WTC11 (cell line): Measurements from ENCODE around the gene GABPB1. TPM values are rescaled to one million over a fixed set of nuclear protein-coding genes. Genes with fewer than 3 reads are reported as not detected.

Experiments used
- ATAC-seq: fragments of 200-7000 bp; cut with Tn5 transposase; 2 replicates; pipeline ENCODE4 v1.10.0; 2021; ENCODE audit warnings: mild to moderate bottlenecking, moderate library complexity
- CTCF ChIA-PET: fragments of 300-600 bp; sonication (Branson Sonifier 250); formaldehyde crosslinking; loops from one replicate; lab custom pipeline; 2021; ENCODE audit warnings: antibody characterized with exemption; lab: Charles Lee
- POLR2A ChIA-PET: fragments of 350-600 bp; sonication (Branson Sonifier 250); formaldehyde crosslinking; loops from one replicate; lab custom pipeline; 2021; ENCODE audit warnings: antibody characterized with exemption; lab: Charles Lee
- DNase-seq: peaks from one replicate; pipeline ENCODE4 v3.0.0; 2021; ENCODE audit warnings: low spot score
- H3K27ac Mint-ChIP-seq: 2 replicates; pipeline ENCODE4 v1.8.0; 2021; ENCODE audit warnings: mixed read lengths
- H3K27me3 Mint-ChIP-seq: 2 replicates; pipeline ENCODE4 v1.8.0; 2021; ENCODE audit warnings: low read depth, mild to moderate bottlenecking, moderate library complexity, mixed read lengths
- H3K36me3 Mint-ChIP-seq: 2 replicates; pipeline ENCODE4 v1.8.0; 2021; ENCODE audit warnings: mixed read lengths
- H3K4me1 Mint-ChIP-seq: 2 replicates; pipeline ENCODE4 v1.8.0; 2022; ENCODE audit warnings: mixed read lengths
- H3K4me3 Mint-ChIP-seq: 2 replicates; pipeline ENCODE4 v1.8.0; 2021; ENCODE audit warnings: mild to moderate bottlenecking, moderate library complexity, mixed read lengths
- H3K9me3 Mint-ChIP-seq: 2 replicates; pipeline ENCODE4 v1.8.0; 2021; ENCODE audit warnings: mixed read lengths
- ATF1 ChIP-seq: sonication (generic); formaldehyde crosslinking; IDR thresholded peaks from 2 replicates; pipeline ENCODE4 v1.8.1; 2023; ENCODE audit warnings: mild to moderate bottlenecking, moderate library complexity, missing genetic modification reagents
- EMX1 ChIP-seq: fragments of 250-450 bp; sonication (Bioruptor Pico); IDR thresholded peaks from 2 replicates; pipeline ENCODE4 v1.8.0; 2021; ENCODE audit warnings: mild to moderate bottlenecking
- MYBL2 ChIP-seq: sonication (generic); formaldehyde crosslinking; IDR thresholded peaks from 2 replicates; pipeline ENCODE4 v1.8.1; 2023; ENCODE audit warnings: mild to moderate bottlenecking, moderate library complexity, missing genetic modification reagents
- NR1H2 ChIP-seq: sonication (generic); formaldehyde crosslinking; IDR thresholded peaks from 2 replicates; pipeline ENCODE4 v1.9.0; 2021; ENCODE audit warnings: mild to moderate bottlenecking, moderate library complexity, missing genetic modification reagents
- RELA ChIP-seq: sonication (generic); formaldehyde crosslinking; IDR thresholded peaks from 2 replicates; pipeline ENCODE4 v1.8.1; 2022; ENCODE audit warnings: missing genetic modification reagents, mild to moderate bottlenecking, borderline replicate concordance
- RORB ChIP-seq: fragments of 250-450 bp; sonication (Bioruptor Pico); IDR thresholded peaks from 2 replicates; pipeline ENCODE4 v1.9.0; 2021; ENCODE audit warnings: mild to moderate bottlenecking
- USF2 ChIP-seq: sonication (generic); formaldehyde crosslinking; IDR thresholded peaks from 2 replicates; pipeline ENCODE4 v1.8.1; 2023; ENCODE audit warnings: mild to moderate bottlenecking, missing genetic modification reagents, moderate library complexity
- ZNF121 ChIP-seq: sonication (generic); formaldehyde crosslinking; IDR thresholded peaks from 2 replicates; pipeline ENCODE4 v1.8.0; 2023; ENCODE audit warnings: missing genetic modification reagents
- ZNF219 ChIP-seq: sonication (generic); formaldehyde crosslinking; IDR thresholded peaks from 2 replicates; pipeline ENCODE4 v1.8.0; 2023; ENCODE audit warnings: missing genetic modification reagents, mild to moderate bottlenecking, borderline replicate concordance
- ZNF416 ChIP-seq: fragments of 250-450 bp; sonication (Bioruptor Pico); IDR thresholded peaks from 2 replicates; pipeline ENCODE4 v1.9.0; 2021; ENCODE audit warnings: mild to moderate bottlenecking, inconsistent platforms
- ZNF671 ChIP-seq: fragments of 250-450 bp; sonication (Bioruptor Pico); IDR thresholded peaks from 2 replicates; pipeline ENCODE4 v1.8.0; 2021; ENCODE audit warnings: mild to moderate bottlenecking
- total RNA-seq: library from RNA; stranded (reverse); gene quantifications from 3 replicates; pipeline ENCODE4 v1.2.3, GENCODE V29; 2021
- TF ChIP-seq, protein P1 (sequence below): sonication (generic); formaldehyde crosslinking; IDR thresholded peaks from 2 replicates; pipeline ENCODE4 v1.8.1; 2023; ENCODE audit warnings: mild to moderate bottlenecking, moderate library complexity, missing genetic modification reagents
- TF ChIP-seq, protein P2 (sequence below): sonication (generic); formaldehyde crosslinking; IDR thresholded peaks from 2 replicates; pipeline ENCODE4 v1.8.1; 2023; ENCODE audit warnings: mild to moderate bottlenecking, missing genetic modification reagents
- TF ChIP-seq, protein P3 (sequence below): sonication (generic); formaldehyde crosslinking; IDR thresholded peaks from 2 replicates; pipeline ENCODE4 v1.8.0; 2023; ENCODE audit warnings: missing genetic modification reagents, mild to moderate bottlenecking, borderline replicate concordance

Gene GABPB1
- total RNA-seq, 1 experiment from 2014 or later: 28.9 TPM

DNA sequence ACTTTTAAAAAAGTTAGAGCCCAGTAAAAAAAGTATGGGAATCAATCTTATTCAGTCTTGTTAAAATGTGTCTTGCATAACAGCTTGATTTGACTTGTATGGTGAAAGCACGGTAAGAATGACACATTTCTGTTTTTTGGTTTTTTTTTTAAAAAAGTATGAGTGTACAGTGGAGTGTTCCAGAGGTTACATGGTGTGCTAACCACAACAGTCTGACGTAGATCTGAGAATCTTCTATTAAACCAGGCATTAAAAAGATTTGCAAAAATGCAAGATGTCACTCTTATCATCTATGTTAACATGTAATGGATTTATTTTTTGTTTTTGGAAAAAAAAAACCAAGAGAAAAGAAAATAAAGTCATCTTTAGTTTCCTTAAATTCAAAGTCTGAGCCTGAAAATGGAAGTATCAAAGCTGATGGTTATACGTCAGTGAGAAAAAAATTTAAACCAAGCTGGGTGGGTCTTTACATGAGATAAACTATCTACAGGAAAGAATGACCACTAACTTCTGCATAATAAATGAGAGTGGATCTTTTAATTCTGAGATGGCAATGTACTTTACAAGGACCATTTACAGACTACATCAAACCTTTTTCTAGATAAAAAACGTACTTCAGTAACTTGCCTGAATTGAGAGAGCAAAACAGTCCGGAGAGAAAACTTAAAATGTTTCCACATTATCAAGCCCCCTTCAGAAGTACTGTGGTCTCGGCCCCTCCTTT, 1.6 kb downstream of the GABPB1 start:
- Mint-ChIP-seq H3K27ac (peak overlapping the region; percentile 100), H3K4me1 (peaks cover 45% of the 10 kb centered on the region), H3K36me3 (peaks cover 27% of the 10 kb centered on the region), H3K9me3 (no peaks in the 10 kb centered on the region), H3K4me3 (peak overlapping the region; percentile 98), H3K27me3 (no peaks in the 10 kb centered on the region)
- TF ChIP-seq, protein P1, sequence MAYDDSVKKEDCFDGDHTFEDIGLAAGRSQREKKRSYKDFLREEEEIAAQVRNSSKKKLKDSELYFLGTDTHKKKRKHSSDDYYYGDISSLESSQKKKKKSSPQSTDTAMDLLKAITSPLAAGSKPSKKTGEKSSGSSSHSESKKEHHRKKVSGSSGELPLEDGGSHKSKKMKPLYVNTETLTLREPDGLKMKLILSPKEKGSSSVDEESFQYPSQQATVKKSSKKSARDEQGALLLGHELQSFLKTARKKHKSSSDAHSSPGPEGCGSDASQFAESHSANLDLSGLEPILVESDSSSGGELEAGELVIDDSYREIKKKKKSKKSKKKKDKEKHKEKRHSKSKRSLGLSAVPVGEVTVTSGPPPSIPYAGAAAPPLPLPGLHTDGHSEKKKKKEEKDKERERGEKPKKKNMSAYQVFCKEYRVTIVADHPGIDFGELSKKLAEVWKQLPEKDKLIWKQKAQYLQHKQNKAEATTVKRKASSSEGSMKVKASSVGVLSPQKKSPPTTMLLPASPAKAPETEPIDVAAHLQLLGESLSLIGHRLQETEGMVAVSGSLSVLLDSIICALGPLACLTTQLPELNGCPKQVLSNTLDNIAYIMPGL: no peak
- TF ChIP-seq EMX1 (CRISPR knock-in tag): no peak
- no peak for TF ChIP-seq USF2 (CRISPR knock-in tag)
- TF ChIP-seq ZNF219 (CRISPR knock-in tag): no peak
- TF ChIP-seq ZNF416: no peak
- no peak for TF ChIP-seq ZNF121 (CRISPR knock-in tag)
- no peak for TF ChIP-seq ZNF671
- no peak for TF ChIP-seq RELA
- TF ChIP-seq, protein P2, sequence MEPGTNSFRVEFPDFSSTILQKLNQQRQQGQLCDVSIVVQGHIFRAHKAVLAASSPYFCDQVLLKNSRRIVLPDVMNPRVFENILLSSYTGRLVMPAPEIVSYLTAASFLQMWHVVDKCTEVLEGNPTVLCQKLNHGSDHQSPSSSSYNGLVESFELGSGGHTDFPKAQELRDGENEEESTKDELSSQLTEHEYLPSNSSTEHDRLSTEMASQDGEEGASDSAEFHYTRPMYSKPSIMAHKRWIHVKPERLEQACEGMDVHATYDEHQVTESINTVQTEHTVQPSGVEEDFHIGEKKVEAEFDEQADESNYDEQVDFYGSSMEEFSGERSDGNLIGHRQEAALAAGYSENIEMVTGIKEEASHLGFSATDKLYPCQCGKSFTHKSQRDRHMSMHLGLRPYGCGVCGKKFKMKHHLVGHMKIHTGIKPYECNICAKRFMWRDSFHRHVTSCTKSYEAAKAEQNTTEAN (CRISPR knock-in tag): no peak
- TF ChIP-seq ATF1 (CRISPR knock-in tag): no peak
- TF ChIP-seq NR1H2 (CRISPR knock-in tag): no peak
- TF ChIP-seq, protein P3, sequence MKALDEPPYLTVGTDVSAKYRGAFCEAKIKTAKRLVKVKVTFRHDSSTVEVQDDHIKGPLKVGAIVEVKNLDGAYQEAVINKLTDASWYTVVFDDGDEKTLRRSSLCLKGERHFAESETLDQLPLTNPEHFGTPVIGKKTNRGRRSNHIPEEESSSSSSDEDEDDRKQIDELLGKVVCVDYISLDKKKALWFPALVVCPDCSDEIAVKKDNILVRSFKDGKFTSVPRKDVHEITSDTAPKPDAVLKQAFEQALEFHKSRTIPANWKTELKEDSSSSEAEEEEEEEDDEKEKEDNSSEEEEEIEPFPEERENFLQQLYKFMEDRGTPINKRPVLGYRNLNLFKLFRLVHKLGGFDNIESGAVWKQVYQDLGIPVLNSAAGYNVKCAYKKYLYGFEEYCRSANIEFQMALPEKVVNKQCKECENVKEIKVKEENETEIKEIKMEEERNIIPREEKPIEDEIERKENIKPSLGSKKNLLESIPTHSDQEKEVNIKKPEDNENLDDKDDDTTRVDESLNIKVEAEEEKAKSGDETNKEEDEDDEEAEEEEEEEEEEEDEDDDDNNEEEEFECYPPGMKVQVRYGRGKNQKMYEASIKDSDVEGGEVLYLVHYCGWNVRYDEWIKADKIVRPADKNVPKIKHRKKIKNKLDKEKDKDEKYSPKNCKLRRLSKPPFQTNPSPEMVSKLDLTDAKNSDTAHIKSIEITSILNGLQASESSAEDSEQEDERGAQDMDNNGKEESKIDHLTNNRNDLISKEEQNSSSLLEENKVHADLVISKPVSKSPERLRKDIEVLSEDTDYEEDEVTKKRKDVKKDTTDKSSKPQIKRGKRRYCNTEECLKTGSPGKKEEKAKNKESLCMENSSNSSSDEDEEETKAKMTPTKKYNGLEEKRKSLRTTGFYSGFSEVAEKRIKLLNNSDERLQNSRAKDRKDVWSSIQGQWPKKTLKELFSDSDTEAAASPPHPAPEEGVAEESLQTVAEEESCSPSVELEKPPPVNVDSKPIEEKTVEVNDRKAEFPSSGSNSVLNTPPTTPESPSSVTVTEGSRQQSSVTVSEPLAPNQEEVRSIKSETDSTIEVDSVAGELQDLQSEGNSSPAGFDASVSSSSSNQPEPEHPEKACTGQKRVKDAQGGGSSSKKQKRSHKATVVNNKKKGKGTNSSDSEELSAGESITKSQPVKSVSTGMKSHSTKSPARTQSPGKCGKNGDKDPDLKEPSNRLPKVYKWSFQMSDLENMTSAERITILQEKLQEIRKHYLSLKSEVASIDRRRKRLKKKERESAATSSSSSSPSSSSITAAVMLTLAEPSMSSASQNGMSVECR: no peak
- DNase-seq (no peak), ATAC-seq (no peak)
- ChIA-PET POLR2A (interaction anchor here (0.6 kb wide), 2 partner anchors 16 to 71 kb away, joined by 3 to 4 read pairs; no protein-coding TSS in a partner anchor), CTCF (interaction anchor here (1.7 kb wide), 1 partner anchor 37 kb away, joined by 5 read pairs; no protein-coding TSS in a partner anchor)

- POLR2A ChIA-PET: no interaction called here
- H3K27me3 Mint-ChIP-seq: no peaks in the 10 kb centered on the region
- H3K4me3 Mint-ChIP-seq: no peak overlapping the region; the same call in 1 of the 2 replicates
- peak overlapping the region; percentile 28; the same call in 1 of the 2 replicates for H3K27ac Mint-ChIP-seq
- ATAC-seq (no peak), DNase-seq (no peak)
- CTCF ChIA-PET: interaction anchor here (1.4 kb wide), 1 partner anchor 35 kb away, joined by 7 read pairs; no protein-coding TSS in a partner anchor
- peaks cover 13% of the 10 kb centered on the region for H3K36me3 Mint-ChIP-seq
- TF ChIP-seq RORB (CRISPR knock-in tag) (no peak), MYBL2 (CRISPR knock-in tag) (no peak)
- H3K9me3 Mint-ChIP-seq: peaks cover 5% of the 10 kb centered on the region; the same call in 1 of the 2 replicates
- peaks cover 30% of the 10 kb centered on the region for H3K4me1 Mint-ChIP-seq
These were observed 4.4 kb downstream of the GABPB1 start for GRCh38 chr15:50350621-50351020.
